UCSD-AML1 (cell line): ENCODE results near the gene TSHZ2.

ENCODE experiments used
- DNase-seq: peaks from one replicate; lab custom pipeline; 2025; ENCODE audit not compliant: unreplicated experiment; lab: John Stamatoyannopoulos, UW

Gene TSHZ2

DNA sequence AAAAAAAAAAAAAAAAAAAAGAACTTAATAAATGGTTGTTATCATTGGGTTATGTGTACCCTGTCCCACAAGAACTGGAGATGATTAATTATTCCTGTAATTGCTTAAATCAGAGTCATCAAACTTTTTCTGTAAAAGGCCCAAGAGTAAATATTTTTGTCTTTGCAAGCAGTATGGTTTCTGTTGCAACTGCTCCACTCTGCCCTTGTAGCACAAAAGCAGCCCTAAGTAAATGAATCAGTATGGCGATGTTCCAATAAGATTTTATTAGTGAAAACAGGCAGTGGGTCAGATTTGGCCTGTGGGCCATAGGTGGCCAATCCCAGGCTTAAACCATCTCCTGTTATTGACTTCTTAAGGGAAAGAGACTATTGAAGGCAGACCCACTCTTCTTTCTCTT lies 252.7 kb downstream of the TSHZ2 start:
- DNase-seq = no peak

DNA sequence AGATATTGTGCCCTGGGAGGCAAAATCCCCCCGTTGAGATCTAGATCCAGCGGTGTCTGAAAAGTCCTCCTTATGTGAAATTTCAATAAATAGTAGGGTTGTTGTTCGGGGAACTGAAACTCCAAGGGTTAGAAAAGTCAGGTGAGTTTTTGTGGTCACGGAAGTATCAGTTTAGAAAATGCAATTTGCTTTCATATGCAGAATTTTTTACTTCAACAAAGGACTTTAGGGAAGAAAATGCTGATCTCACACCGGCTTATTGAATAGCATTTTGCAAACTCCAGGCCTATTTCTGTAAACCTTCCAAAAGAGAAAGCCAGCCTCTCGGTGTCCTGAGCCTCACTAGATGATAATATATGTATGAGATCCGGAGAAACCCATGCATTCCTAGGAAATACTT lies 254.7 kb downstream of the TSHZ2 start:
- no peak for DNase-seq

DNA sequence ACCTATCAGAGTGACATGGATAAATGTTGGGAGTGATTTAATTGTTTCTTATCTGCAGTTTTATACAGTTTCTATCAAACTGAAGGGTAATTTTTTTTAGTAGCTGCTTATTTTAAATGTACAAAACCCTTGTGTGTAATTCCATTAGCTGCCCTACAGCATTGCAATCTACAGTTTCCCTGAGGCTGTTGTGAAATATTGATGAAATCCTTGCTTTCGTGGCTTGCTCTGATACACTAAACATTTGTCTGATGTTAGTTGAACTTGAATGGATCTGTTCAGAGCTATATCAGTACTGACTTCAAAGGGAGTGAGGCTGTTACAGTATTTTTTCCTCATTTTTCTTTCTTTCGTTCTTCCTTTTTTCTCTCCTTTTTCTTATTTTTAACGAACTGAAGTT lies 255.4 kb downstream of the TSHZ2 start:
- DNase-seq = no peak

DNA sequence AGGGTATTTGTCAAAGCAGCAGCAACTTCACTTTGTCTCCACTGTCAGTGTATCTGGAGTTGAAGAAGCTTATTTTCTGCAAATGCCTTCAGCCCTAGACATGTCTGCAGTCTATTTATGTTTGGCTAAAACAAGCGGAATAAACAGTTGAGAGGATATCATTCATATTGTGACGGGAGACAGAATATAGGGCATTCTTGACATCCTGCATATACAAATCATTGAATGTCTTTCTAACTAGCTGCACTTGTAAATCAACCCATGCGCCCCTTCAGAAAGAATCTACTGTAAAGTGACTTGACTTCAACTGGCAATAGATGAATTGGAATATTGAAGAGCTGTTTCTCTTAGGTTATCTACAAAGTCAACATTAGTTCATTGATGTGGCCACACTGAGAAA lies 258.9 kb downstream of the TSHZ2 start:
- no peak for DNase-seq

DNA sequence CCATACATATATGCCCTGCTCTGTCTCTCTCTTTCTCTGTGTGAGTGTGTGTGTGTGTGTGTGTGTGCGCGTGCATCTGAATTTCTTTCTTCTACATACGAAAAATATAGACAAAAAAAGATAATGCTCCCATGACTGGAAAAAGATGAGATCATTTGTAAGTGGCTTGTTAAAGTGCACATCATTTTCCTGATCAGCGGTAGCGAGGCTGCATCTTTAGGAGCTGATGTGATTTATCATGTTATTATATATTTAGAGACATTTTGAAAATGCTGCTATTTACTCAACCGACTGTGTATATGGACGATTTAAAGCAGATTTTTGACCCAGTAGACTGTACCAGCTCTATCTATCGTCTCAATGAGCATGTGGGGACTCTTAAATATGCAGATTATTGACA lies 265.3 kb downstream of the TSHZ2 start:
- DNase-seq = no peak

DNA sequence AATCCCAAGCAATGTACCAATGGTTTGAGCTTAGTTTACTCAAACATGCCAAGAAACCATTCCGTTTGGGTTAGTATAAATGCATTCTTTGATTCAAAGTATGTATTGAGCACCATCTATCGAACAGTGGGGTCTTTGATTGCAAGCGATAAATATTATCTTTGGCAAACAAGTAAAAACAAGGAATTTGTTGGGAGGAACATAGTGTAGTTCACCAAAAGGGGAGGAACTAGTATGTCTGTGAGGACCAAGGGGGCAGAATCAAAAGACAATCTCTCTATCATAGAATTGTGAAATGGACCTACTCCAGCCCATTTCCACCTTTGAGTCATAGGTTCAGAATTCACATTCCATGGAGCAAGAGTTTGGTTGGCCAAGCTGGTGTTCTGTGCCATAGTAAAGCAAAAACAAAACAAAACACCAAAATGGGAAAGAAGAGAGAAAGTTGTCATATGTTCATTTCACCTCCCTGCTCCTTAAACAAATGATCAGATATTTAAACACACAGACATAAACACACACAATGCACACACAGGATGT lies 266.0 kb downstream of the TSHZ2 start:
- DNase-seq = no peak

DNA sequence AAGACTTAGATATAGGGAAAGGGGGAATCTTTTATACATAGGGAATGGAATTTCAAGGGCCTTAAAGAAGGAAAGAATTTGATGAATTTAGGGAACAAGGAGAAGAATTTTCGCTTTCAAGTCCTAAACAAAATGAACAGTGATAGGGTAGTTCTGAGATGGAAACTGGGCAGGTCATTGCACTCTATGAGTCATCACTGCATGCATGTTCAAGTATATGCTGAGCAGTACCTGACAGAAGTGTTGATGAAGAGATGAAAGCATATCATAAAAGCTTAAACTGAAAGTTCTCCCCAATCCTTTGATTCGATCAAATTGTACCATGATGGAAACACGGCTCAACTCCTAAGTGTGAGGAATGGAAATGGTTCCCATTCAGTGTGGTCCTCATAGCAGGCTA lies 271.0 kb downstream of the TSHZ2 start:
- no peak for DNase-seq

DNA sequence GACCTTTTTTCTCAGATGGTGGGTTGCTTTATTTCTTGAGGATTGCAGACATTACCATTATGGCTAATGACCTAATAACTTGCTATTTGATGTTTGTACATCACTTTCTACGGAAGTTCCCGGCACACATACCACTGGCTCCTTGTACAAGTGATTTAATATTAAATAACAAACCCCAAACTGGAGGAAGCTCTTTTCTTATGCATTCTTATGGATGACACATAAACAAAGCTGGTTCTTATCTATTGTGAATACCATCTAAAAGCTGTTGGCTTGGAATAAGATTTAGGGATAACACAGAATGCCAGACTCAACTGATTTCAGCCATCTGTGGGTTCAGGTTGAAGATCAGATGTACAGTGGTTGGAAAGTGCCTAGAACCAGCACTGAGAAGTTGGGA lies 272.6 kb downstream of the TSHZ2 start:
- no peak for DNase-seq

DNA sequence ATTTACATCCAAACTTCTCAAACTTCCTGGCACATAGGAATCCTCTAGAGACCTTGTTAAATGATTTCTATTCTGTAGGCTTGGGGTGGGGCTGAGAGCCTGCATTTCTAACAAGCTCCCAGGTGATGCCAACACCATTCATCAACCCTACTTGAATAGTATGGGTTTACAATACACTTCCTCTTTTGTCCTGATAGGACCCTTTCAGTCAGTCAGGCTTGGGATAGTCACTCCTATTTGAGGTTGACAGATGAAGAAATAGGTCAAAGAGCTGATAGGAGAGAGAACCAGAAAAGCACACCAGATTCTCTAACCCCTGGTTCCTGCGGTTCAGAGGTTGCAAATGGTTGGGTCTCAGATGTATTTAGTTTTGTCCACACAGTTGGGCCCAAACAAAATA lies 273.4 kb downstream of the TSHZ2 start:
- no peak for DNase-seq

DNA sequence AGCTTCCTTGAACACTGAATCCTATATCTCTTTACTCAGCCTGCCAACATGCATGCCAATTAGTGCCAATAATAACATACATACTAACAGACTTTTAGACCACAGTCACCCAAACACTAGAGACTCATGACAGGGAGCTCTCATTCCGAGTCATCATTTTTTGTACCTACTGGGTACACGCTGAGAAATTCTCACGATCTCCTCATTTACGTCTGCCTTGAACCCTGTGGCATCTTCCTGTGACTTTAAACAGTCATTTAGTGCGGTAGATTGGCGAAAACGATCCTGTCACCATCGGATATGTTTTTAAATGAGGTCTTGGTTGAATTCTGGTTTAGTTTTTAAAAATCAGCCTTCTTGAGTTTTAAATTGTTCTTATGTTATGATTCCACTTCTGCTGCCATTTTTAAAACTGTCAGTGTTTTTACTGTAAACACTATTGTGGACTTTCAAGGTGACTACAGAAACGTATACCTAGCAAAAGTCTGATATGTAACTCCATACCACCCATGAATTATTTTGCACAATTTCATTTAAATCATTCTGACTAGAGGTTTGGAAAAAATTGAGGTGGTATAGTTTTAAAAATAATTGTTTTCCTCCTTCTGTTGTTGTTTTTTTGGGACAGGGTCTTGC lies 275.4 kb downstream of the TSHZ2 start:
- DNase-seq = no peak

DNA sequence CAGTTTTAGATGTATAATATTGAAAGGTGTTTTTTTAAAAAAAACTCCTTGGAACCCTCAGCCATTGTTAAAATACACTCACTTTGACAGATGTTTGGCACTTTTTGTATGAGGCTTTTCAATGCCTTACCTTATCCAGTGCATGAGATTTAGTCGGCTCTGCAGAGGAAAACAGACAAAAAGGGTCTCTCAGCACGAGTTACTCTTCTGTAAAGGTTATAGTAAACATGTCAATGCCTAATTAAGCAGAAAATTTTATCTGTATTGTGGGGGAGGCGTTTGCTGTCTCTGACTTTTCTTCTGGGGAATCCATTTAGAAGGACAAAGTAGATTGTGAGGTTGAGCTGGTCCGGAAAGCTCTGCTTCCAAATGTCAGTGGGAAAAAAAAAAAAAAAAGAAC lies 278.3 kb downstream of the TSHZ2 start:
- DNase-seq = no peak

DNA sequence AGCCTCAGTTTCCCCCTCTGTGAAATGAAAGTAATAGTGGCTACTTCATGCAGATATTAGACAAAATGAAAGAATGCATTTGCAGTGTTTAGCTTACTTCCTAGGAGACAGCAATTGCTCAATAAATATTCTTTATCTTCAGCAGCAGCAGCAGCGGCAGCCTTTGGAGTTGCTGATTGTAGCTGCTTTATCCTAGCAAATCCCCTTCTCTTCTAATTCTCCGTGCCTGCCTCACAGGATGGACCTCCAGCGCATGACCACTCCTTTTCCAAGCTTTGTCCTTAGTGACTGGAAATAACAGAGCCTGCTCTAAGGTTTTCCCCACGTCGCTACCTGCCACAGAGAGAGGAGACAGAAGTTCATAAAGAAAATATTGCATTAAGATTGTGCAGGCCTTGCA lies 279.8 kb downstream of the TSHZ2 start:
- DNase-seq = no peak

DNA sequence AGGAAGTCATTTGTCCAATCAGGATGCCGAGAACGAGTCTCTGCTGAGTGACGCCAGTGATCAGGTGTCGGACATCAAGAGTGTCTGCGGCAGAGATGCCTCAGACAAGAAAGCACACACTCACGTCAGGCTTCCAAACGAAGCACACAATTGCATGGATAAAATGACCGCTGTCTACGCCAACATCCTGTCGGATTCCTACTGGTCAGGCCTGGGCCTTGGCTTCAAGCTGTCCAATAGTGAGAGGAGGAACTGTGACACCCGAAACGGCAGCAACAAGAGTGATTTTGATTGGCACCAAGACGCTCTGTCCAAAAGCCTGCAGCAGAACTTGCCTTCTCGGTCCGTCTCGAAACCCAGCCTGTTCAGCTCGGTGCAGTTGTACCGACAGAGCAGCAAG lies 281.5 kb downstream of the TSHZ2 start:
- no peak for DNase-seq

DNA sequence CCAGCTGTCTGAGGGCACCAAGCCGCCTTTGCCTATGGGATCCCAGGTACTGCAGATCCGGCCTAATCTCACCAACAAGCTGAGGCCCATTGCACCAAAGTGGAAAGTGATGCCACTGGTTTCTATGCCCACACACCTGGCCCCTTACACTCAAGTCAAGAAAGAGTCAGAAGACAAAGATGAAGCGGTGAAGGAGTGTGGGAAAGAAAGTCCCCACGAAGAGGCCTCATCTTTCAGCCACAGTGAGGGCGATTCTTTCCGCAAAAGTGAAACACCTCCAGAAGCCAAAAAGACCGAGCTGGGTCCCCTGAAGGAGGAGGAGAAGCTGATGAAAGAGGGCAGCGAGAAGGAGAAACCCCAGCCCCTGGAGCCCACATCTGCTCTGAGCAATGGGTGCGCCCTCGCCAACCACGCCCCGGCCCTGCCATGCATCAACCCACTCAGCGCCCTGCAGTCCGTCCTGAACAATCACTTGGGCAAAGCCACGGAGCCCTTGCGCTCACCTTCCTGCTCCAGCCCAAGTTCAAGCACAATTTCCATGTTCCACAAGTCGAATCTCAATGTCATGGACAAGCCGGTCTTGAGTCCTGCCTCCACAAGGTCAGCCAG lies 283.0 kb downstream of the TSHZ2 start:
- no peak for DNase-seq

DNA sequence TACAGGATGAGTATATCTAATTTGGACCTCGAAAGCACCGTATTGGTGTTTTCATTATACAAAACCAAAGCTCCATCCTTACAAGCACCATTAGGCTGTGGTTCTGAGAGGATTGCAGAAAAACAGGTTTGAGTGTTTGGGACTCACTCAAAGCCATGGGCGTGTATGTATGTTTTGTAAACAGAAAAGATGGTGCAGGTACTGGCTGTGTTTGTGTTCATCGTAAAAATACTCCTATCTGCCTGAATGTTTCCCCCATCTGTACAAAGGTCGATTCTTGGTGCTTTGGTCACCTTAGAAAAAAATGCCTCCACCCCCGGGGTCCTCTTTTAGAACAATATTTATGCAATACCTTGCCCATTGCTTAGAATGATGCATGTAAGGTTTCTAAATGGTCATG lies 286.6 kb downstream of the TSHZ2 start:
- DNase-seq = no peak

DNA sequence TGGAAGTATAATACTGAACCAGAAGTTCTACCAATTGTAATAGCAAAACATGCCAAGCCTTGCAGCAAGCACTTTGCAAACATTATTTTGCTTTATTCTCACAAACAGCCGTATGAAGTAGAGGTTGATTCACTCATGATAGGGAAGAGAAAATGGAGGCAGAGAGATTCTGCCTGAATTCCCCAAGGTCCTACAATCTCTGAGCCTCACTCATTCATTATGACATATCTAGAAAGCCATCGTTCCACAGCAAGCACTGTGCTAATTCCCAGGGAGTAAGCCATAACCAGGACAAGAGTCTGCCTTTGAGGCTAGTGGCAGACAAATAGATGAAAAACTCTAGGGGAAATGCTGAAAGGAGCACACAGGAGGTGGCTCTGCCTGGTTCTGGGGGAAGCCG lies 288.0 kb downstream of the TSHZ2 start:
- DNase-seq = no peak

DNA sequence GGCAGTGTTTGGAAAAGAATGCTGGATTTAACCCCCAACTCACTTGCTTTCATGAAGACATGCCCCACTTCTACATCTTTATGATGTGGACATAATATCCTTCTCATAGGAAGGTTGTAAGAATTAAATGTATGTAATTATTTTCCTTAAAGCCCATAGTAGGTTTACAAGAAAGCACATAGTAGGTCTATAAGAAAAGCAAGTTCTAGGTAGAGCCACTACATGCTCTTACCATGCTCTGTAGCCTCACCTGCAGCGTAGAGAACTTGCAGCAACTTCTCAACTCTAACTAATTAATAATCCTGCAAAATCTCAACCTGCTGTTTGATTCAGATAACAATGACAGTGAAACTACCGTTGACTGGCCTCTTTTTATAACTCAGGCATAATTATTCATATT lies 288.4 kb downstream of the TSHZ2 start:
- DNase-seq = no peak

DNA sequence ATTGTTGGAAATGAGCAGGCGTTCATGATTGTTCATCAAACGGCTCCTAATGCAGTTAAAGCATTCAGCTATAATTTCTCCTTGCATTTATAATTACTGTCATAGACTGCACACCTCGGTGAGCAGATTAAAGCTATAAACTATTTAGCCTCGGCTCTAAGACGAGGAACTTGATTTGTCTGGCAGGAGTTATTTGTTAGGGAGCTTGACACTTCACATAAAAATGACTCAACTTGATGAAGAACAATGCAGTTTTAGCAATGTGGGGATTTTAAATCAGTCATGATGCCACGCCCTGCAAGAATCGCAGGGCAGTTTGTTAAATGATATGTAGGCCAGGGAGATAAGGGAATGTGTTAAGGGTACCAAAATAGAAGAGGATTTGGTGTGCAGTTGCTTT lies 290.2 kb downstream of the TSHZ2 start:
- no peak for DNase-seq

DNA sequence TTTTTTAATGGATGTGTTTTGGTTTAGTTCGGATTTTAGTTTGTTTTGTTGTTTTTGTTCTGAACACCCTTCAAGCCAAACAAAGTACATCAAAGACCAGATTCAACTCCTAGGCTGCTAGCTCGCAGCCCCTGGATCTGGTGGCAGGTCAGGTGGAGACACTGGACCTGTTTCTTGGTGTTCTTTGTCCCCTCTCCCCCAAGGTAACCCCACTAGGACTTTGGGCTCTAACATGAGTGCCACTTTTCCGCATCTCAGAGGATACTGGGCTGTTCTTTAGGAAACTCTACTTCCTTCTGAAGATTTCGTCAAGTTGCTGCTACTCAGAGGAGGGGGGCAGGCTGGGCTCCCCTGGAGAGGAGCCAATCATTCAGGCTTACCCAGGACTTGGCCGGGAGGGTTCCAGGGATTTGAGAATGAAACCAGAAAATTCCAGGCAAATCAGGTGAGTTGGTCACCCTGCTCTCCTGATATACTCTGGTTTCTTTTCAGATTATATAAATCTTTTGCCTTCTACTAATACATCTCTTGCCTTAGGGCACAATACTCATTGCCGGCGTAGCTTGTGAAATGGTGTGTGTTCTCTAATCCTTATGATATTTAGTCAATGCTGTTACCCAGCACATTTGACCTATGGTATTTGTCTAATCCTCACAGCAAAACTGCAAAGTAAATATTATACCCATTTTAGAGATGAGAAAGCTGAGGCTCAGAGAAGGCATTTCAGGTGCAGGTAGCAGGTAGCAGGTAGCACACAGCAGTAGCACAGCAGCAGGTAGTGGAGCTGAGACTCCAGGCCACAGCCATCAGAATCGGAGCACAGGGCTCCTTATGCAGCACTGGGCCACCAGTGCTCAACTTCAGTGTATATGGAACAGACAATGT lies 291.6 kb downstream of the TSHZ2 start:
- no peak for DNase-seq

DNA sequence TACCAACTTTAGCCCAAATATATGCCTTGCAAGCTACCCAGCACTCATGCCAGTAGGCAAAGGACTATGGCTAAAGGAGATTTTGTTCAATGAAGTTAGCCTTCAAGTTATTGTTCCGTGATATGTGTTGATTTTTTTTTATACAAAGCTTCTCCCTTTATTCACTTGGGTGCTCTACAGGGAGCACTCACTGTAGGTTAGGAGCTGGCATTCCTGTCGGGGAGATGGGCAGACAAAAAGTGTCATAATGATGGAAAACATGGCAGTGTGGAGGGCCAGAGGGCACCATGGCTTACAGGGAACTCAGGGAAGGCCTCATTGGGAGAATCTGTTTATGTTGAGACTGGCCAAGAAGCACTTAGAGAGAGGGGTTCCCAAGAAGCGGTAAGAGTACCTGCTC lies 292.4 kb downstream of the TSHZ2 start:
- DNase-seq = no peak

DNA sequence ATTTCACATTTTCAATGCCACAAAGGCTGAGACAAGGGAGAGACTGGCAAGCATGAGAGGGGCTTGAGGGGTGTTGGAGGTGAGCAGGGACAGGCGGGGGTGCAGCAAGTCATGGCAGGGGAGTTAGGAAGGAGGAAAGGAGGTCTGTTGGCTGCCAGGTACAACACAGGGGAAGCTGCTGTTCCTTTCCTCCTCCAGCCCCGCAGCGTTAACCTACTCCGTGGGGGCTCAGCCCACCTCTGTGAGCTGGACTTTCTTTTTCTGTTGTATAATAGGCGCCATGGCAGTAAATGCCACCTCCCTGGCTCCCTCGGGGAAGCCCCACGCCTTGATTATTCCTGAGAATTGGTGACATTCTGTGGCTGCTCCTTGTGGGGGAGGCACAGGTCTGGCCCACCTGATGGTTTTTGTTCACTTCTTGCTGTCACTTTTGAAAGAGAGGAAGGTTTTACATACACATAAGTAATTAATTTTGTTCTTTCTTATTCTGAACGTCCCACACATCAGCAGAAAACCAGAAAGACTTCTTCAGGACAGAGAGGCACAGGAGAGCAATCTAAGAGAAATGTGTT lies 293.2 kb downstream of the TSHZ2 start:
- DNase-seq = no peak

DNA sequence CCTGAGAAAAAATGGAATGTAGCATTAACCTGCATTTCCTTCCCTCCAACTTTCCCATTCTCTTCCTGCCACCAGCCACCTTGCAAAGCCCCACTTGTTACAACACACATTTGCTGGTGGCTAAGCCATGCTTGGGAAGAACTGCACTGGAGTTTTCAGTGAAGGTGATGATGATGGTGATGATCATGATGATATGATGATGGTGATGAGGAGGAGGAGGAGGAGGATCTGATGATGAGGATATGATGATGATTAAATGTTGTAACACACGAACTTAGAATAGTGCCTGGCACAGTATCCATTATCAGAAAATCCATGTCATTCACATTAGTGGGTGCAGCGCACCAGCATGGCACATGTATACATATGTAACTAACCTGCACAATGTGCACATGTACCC lies 297.2 kb downstream of the TSHZ2 start:
- DNase-seq = no peak
